Brain microvascular endothelial cell (primary cell): ENCODE measurements around the gene PHLPP1.
"Not testable (repeated sequence)": the region's sequence is repeated elsewhere in the genome, so short reads cannot be mapped to it uniquely, and the experiment has no call there.

ENCODE experiments used
- DNase-seq: peaks from one replicate; pipeline ENCODE4 v3.0.0-alpha.2; 2020
- H3K27ac ChIP-seq: fragments of 250-450 bp; sonication (Bioruptor Pico); 2 replicates; pipeline ENCODE4 v1.5.1; 2020; ENCODE audit warnings: mild to moderate bottlenecking, moderate library complexity
- H3K27me3 ChIP-seq: fragments of 250-450 bp; sonication (Bioruptor Pico); replicated peaks from 2 replicates; pipeline ENCODE4 v1.5.1; 2020; ENCODE audit warnings: mild to moderate bottlenecking
- H3K36me3 ChIP-seq: fragments of 250-450 bp; sonication (Bioruptor Pico); replicated peaks from 2 replicates; pipeline ENCODE4 v1.5.1; 2020; ENCODE audit warnings: mild to moderate bottlenecking
- H3K4me3 ChIP-seq: 2 replicates; pipeline ENCODE4 v1.5.1; 2011; ENCODE audit warnings: low read depth, mild to moderate bottlenecking, control low read depth, low read length, moderate library complexity
- CTCF ChIP-seq: IDR thresholded peaks from 2 replicates; pipeline ENCODE4 v1.5.1; 2011; ENCODE audit warnings: low read depth, mild to moderate bottlenecking, moderate library complexity, low read length, control low read depth, inconsistent platforms; ENCODE audit errors: missing control alignments
- in situ Hi-C: cut with HindIII; loops from 2 replicates; pipeline ENCODE4 v1.10.0; 2017; ENCODE audit warnings: low sequenced_read_pairs, low pct_ligation_motif_present

The PHLPP1 gene

GRCh38 chr18:62912885-62913284 is 197.5 kb downstream of the PHLPP1 start:
- in situ Hi-C loops, result no loop called here
- DNase-seq, result no peak
- TF ChIP-seq CTCF, result no peak
- Histone ChIP-seq H3K36me3 (no peaks in the 10 kb centered on the region), H3K27ac (no peak overlapping the region), H3K27me3 (no peaks in the 10 kb centered on the region), H3K4me3 (no peak overlapping the region)

- H3K36me3 ChIP-seq, H3K27ac ChIP-seq, in situ Hi-C loops, H3K27me3 ChIP-seq, DNase-seq, H3K4me3 ChIP-seq: not testable (repeated sequence)
Observed at GRCh38 chr18:62913824-62914223, 198.5 kb downstream of the PHLPP1 start.

DNA sequence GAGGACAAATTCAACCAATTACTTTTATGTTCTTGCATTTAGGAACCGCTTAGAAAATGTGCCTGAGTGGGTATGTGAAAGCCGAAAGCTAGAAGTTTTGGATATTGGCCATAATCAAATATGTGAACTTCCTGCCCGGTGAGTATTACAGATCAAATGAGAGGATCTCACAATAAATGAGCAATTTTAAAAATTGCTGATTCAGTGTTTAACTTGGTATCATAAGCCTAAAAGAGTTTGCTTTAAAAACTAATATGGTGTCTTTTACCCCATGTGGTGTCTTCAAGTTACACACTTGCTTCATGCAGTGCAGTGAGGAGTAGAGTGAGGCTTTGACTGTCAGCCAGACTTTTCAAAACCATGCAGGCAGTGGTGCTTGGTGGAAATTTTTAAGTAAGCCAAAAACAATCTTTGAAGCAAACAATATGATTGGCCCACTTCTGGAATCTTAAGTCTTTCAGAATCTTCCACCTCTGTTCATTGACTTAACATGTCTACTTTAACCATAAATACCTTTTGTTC is 199.6 kb downstream of the PHLPP1 start:
- no peaks in the 10 kb centered on the region for H3K27me3 ChIP-seq
- no peak for TF ChIP-seq CTCF
- no peak overlapping the region for H3K27ac ChIP-seq
- no peak overlapping the region for H3K4me3 ChIP-seq
- no peaks in the 10 kb centered on the region for H3K36me3 ChIP-seq
- DNase-seq, result no peak
- in situ Hi-C loops, result no loop called here

DNA sequence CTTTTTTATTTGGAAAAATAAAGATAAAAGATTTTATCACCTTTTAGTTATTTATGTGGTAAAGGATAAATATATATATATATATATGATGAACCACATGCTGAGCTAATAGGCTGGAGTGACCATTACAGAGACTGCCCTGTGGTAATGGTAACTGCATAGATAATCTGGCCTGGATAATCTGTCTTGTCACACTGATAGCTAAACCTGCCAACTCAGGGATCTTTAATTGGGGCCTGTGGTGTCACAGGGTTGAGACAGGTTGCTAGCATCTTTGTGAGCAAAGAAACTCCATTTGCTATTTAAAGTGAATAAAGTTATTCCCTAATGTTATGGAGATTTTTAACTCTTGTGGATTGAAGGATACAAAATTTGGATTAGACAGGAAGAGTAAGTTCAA is 203.0 kb downstream of the PHLPP1 start:
- in situ Hi-C loops, result no loop called here
- H3K36me3 ChIP-seq, result no peaks in the 10 kb centered on the region
- no peak overlapping the region for H3K4me3 ChIP-seq
- no peak for TF ChIP-seq CTCF
- H3K27ac ChIP-seq, result no peak overlapping the region
- no peak for DNase-seq
- H3K27me3 ChIP-seq, result no peaks in the 10 kb centered on the region

GRCh38 chr18:62919109-62919838 is 203.9 kb downstream of the PHLPP1 start:
- Histone ChIP-seq H3K4me3 (no peak overlapping the region), H3K27me3 (no peaks in the 10 kb centered on the region), H3K27ac (no peak overlapping the region), H3K36me3 (no peaks in the 10 kb centered on the region)
- DNase-seq, result no peak
- no peak for TF ChIP-seq CTCF
- in situ Hi-C loops, result no loop called here

GRCh38 chr18:62925031-62925688 is 209.8 kb downstream of the PHLPP1 start:
- no peaks in the 10 kb centered on the region for H3K27me3 ChIP-seq
- H3K36me3 ChIP-seq, result no peaks in the 10 kb centered on the region
- H3K4me3 ChIP-seq, result no peak overlapping the region
- TF ChIP-seq CTCF, result no peak
- no peak overlapping the region for H3K27ac ChIP-seq
- DNase-seq, result no peak
- in situ Hi-C loops, result no loop called here
